HepG2 (cell line): Measurements from ENCODE around the gene ARL15. TPM values are rescaled to one million over a fixed set of nuclear protein-coding genes. Genes with fewer than 3 reads are reported as not detected.

Experiments used
- ATAC-seq: fragments of 200-7000 bp; cut with Tn5 transposase; 3 replicates; pipeline ENCODE4 v1.9.1; 2020; ENCODE audit warnings: mild to moderate bottlenecking, moderate library complexity
- BruUV-seq: library from RNA; stranded (reverse); fragments of 400-500 nt; replicated peaks from 2 replicates; lab custom pipeline; 2021; lab: Mats Ljungman, UMichigan
- CTCF ChIA-PET: fragments of 300-600 bp; formaldehyde crosslinking; extraction: SDS; loops from one replicate; lab custom pipeline; 2021; ENCODE audit warnings: low total read pairs, inconsistent platforms, low intra/inter-chr PET ratio; lab: Yijun Ruan, JAX
- POLR2A ChIA-PET: fragments of 350-600 bp; sonication (Branson Sonifier 250); formaldehyde crosslinking; loops from one replicate; lab custom pipeline; 2020; ENCODE audit warnings: antibody characterized with exemption, inconsistent platforms; lab: Yijun Ruan, JAX
- DNase-seq: peaks from one replicate; pipeline ENCODE4 v3.0.0-alpha.2; 2015; ENCODE audit warnings: low spot score
- FAIRE-seq: peaks from 3 replicates; lab custom pipeline; 2011; peaks lifted over from hg19 to GRCh38; lab: Jason Lieb, UNC
- H2AFZ ChIP-seq: one replicate; pipeline ENCODE4 v1.6.1; 2011; ENCODE audit warnings: low read length, inconsistent platforms
- H3K27ac ChIP-seq: fragments of 300-600 bp; 3 replicates; pipeline ENCODE4 v1.8.0; 2011; ENCODE audit warnings: mixed run types, mild to moderate bottlenecking, mixed read lengths, low read length, inconsistent platforms; ENCODE audit not compliant: insufficient read depth; ENCODE audit errors: extremely low read length
- H3K27me3 ChIP-seq, 2 experiments: fragments of 200-600 bp in 1 of 2; 2 replicates in 1 of 2; 3 replicates in 1 of 2; pipeline versions ENCODE4 v1.6.0 to v1.8.0; 2011; ENCODE audit warnings: low read length in 2 of 2, mild to moderate bottlenecking in 2 of 2, moderate library complexity in 2 of 2, inconsistent platforms in 1 of 2; ENCODE audit not compliant: insufficient read depth in 2 of 2, control insufficient read depth in 1 of 2
- H3K36me3 ChIP-seq, 2 experiments: fragments of 200-600 bp in 1 of 2; replicated peaks in 1 of 2; 2 replicates in 1 of 2; 3 replicates in 1 of 2; pipeline versions ENCODE4 v1.5.1 to v1.8.0; 2011; ENCODE audit warnings: low read length in 2 of 2, inconsistent platforms in 1 of 2; ENCODE audit not compliant: insufficient read depth in 2 of 2, control insufficient read depth in 1 of 2
- H3K4me1 ChIP-seq: 2 replicates; pipeline ENCODE4 v1.5.1; 2012; ENCODE audit warnings: low read length, inconsistent platforms; ENCODE audit not compliant: insufficient read depth
- H3K4me2 ChIP-seq: 2 replicates; pipeline ENCODE4 v1.6.0; 2011; ENCODE audit warnings: low read depth, low read length, inconsistent platforms
- H3K4me3 ChIP-seq, 3 experiments: fragments of 200-600 bp in 1 of 3; sonication (generic), shearing (Covaris generic) in 1 of 3; replicated peaks in 1 of 3; 2 replicates each; pipeline ENCODE4 v1.5.1; 2011 to 2016; ENCODE audit warnings: low read length in 3 of 3, inconsistent platforms in 2 of 3, low read depth in 2 of 3, mild to moderate bottlenecking in 2 of 3, control low read depth in 1 of 3, mixed read lengths in 1 of 3; ENCODE audit not compliant: insufficient read depth in 1 of 3
- H3K79me2 ChIP-seq: one replicate; pipeline ENCODE4 v1.6.1; 2011; ENCODE audit warnings: low read length, inconsistent platforms; ENCODE audit not compliant: insufficient read depth
- H3K9ac ChIP-seq: 2 replicates; pipeline ENCODE4 v1.6.0; 2011; ENCODE audit warnings: mild to moderate bottlenecking, low read depth, low read length, inconsistent platforms; ENCODE audit not compliant: insufficient read depth
- H3K9me3 ChIP-seq: 2 replicates; pipeline ENCODE4 v1.5.1; 2012; ENCODE audit warnings: mild to moderate bottlenecking, low read length
- H4K20me1 ChIP-seq: 2 replicates; pipeline ENCODE4 v1.6.0; 2011; ENCODE audit warnings: inconsistent platforms, mild to moderate bottlenecking, low read length, moderate library complexity; ENCODE audit not compliant: insufficient read depth
- CTCF ChIP-seq: sonication (generic); formaldehyde crosslinking; IDR thresholded peaks from 2 replicates; pipeline ENCODE4 v1.5.0; 2020; ENCODE audit warnings: mild to moderate bottlenecking, missing genetic modification reagents, moderate library complexity
- MNT ChIP-seq: fragments of 450-650 bp; IDR thresholded peaks from 2 replicates; pipeline ENCODE4 v1.6.1; 2016
- RXRB ChIP-seq: IDR thresholded peaks from 2 replicates; pipeline ENCODE4 v1.6.1; 2016; ENCODE audit warnings: borderline replicate concordance, missing genetic modification reagents, missing compliant biosample characterization
- STAG1 ChIP-seq: sonication (generic); formaldehyde crosslinking; IDR thresholded peaks from 2 replicates; pipeline ENCODE4 v1.4.0; 2020; ENCODE audit warnings: missing genetic modification reagents
- ZNF691 ChIP-seq: sonication (generic); formaldehyde crosslinking; IDR thresholded peaks from 2 replicates; pipeline ENCODE4 v1.4.0; 2020; ENCODE audit warnings: missing genetic modification reagents, low read depth, mild to moderate bottlenecking, borderline replicate concordance
- WGBS: methylation state at CpG from one replicate; pipeline ENCODE4 v1.1.6; 2017; ENCODE audit warnings: low lambda C conversion rate; 5-methylcytosine and 5-hydroxymethylcytosine counted together
- in situ Hi-C: cut with HindIII; loops from 2 replicates; pipeline ENCODE4 v1.10.0; 2017; ENCODE audit warnings: low pct_unique_long_range_greater_than_20kb; ENCODE audit not compliant: extremely low pct_ligation_motif_present
- intact Hi-C: fragments of 100-400 bp; cut with micrococcal nuclease; formaldehyde crosslinking; loops from one replicate; pipeline ENCODE4 v1.10.0; 2022; ENCODE audit not compliant: unreplicated experiment
- polyA plus RNA-seq, 8 experiments: library from polyadenylated mRNA; depleted of rRNA in 3 of 8; stranded (reverse) in 7 of 8; unstranded in 1 of 8; fragments of >200 nt; fragmentation: Illumina TruSeq in 4 of 8; extraction: Trizol in 4 of 8; gene quantifications; 2 replicates each; pipeline versions ENCODE4 v1.2.1 to v1.2.3, GENCODE V29; 2011 to 2016; ENCODE audit warnings: low read depth in 4 of 8, missing spikeins in 1 of 8, mixed read lengths in 1 of 8; ENCODE audit not compliant: insufficient read depth in 1 of 8
- total RNA-seq, 5 experiments: library from RNA; depleted of rRNA; stranded (reverse); fragments of >200 nt; fragmentation: Illumina TruSeq; extraction: Trizol; gene quantifications; 2 replicates each; pipeline ENCODE4 v1.2.3, GENCODE V29; 2016; ENCODE audit warnings: low read depth in 1 of 5

ARL15 gene
- total and polyA plus RNA-seq, 2 of the 13 experiments (the other 11 are each of a cell fraction or from before 2014, with no cell fraction given), result 2.5 to 7.7 TPM

- Histone ChIP-seq H2AFZ (no peak overlapping the region), H3K27me3 (no peaks in the 10 kb centered on the region), H3K9me3 (no peaks in the 10 kb centered on the region), H3K9ac (no peak overlapping the region), H3K4me2 (no peak overlapping the region), H3K36me3 (no peaks in the 10 kb centered on the region), H3K4me3 (no peak overlapping the region), H4K20me1 (no peaks in the 10 kb centered on the region), H3K4me1 (no peaks in the 10 kb centered on the region), H3K79me2 (no peaks in the 10 kb centered on the region), H3K27ac (no peak overlapping the region)
- ATAC-seq, result no peak
- TF ChIP-seq RXRB (CRISPR knock-in tag) (no peak), MNT (no peak), ZNF691 (CRISPR knock-in tag) (no peak), CTCF (peak; percentile 32), STAG1 (CRISPR knock-in tag) (peak; percentile 34; the same call in 1 of the 2 replicates)
- ChIA-PET CTCF (no interaction called here), POLR2A (no interaction called here)
- in situ Hi-C loops, result loop anchor here (25.0 kb wide), 1 partner anchor 629 kb away; no protein-coding TSS in a partner anchor
- no peak for FAIRE-seq
- 36% methylated on average over 2 of the region's 2 CpGs for WGBS
- intact Hi-C loops, result loop anchor here (10.0 kb wide), 1 partner anchor 148 kb away; no protein-coding TSS in a partner anchor
- no TSS peak for BruUV-seq
- DNase-seq, result no peak
Measured at GRCh38 chr5:54066433-54066832, 243.9 kb downstream of the ARL15 start.
